Mucosa of descending colon (tissue), 3 donors: Measurements from ENCODE around the gene ELK3. TPM values are rescaled to one million over a fixed set of nuclear protein-coding genes. Genes with fewer than 3 reads are reported as not detected.

Experiments used
- ATAC-seq: fragments of 200-7000 bp; cut with Tn5 transposase; one replicate; pipeline ENCODE4 v1.9.1; 2020; ENCODE audit warnings: mild to moderate bottlenecking, moderate library complexity
- DNase-seq, 3 donors: peaks; one replicate each; pipeline ENCODE4 v3.0.0-alpha.2; 2020
- H3K36me3 ChIP-seq: fragments of 200-600 bp; one replicate; pipeline ENCODE4 v1.8.0; 2021; ENCODE audit warnings: low read depth, mild to moderate bottlenecking
- H3K4me1 ChIP-seq: fragments of 200-600 bp; one replicate; pipeline ENCODE4 v1.8.0; 2021; ENCODE audit warnings: low read depth, mild to moderate bottlenecking
- H3K4me3 ChIP-seq: fragments of 200-600 bp; one replicate; pipeline ENCODE4 v1.8.0; 2021; ENCODE audit warnings: mild to moderate bottlenecking
- H3K9me3 ChIP-seq: fragments of 200-600 bp; one replicate; pipeline ENCODE4 v1.8.0; 2021; ENCODE audit warnings: mild to moderate bottlenecking
- CTCF ChIP-seq: fragments of 200-600 bp; IDR thresholded peaks from one replicate; pipeline ENCODE4 v1.8.0; 2022; ENCODE audit warnings: antibody characterized with exemption, mild to moderate bottlenecking
- intact Hi-C, 2 donors: fragments of 100-400 bp; cut with DNase I in 1 of 2; cut with micrococcal nuclease in 1 of 2; formaldehyde crosslinking; loops; one replicate each; pipeline versions ENCODE4 v1.11.0 to v1.11.1; 2022; cut with DNase I, micrococcal nuclease
- total RNA-seq, 3 donors: library from RNA; stranded (reverse); fragmentation: NEBNext Ultra II Directional in 2 of 3; extraction: Animal tissue kit (Norgen Biotek cat#: 25700) in 2 of 3; gene quantifications; one replicate each; pipeline versions ENCODE4 v1.2.1 to v1.2.4, GENCODE V29; 2021 to 2023
- donor health status: DM: no; HTN: no; CAD: no; lungs with moderate emphysema.
- donor health status: DM: no; HTN: no; CAD: no.
- donor health status: DM: no; HTN: yes; CAD: no.

The ELK3 gene
- total RNA-seq, 3 donors from 2014 or later: 7.6 to 17.2 (median 12.0) TPM

- no peaks in the 10 kb centered on the region for H3K36me3 ChIP-seq
- intact Hi-C loops: no loop called here
- peaks cover 10% of the 10 kb centered on the region for H3K4me1 ChIP-seq
- no peak overlapping the region for H3K4me3 ChIP-seq
- no peaks in the 10 kb centered on the region for H3K9me3 ChIP-seq
- no peak for ATAC-seq
- no peak for TF ChIP-seq CTCF
- no peak for DNase-seq
Observed at GRCh38 chr12:96241431-96241830, 47.3 kb downstream of the ELK3 start.

- peaks cover 6% of the 10 kb centered on the region for H3K4me1 ChIP-seq
- no peaks in the 10 kb centered on the region for H3K9me3 ChIP-seq
- DNase-seq (peak in 1 of 3 donors; percentile 53), ATAC-seq (peak; percentile 81)
- no peak overlapping the region for H3K4me3 ChIP-seq
- H3K36me3 ChIP-seq: no peaks in the 10 kb centered on the region
- no peak for TF ChIP-seq CTCF
- intact Hi-C loops: no loop called here
Observed at GRCh38 chr12:96241846-96242256, 47.7 kb downstream of the ELK3 start.

- intact Hi-C loops: no loop called here
- peak; percentile 13 for ATAC-seq
- Histone ChIP-seq H3K4me1 (peaks cover 6% of the 10 kb centered on the region), H3K9me3 (no peaks in the 10 kb centered on the region), H3K36me3 (no peaks in the 10 kb centered on the region), H3K4me3 (no peak overlapping the region)
- DNase-seq: no peak
- no peak for TF ChIP-seq CTCF
Observed at GRCh38 chr12:96242597-96242996, 48.4 kb downstream of the ELK3 start.

GRCh38 chr12:96244826-96245225, 50.7 kb downstream of the ELK3 start:
- intact Hi-C loops: no loop called here
- no peaks in the 10 kb centered on the region for H3K36me3 ChIP-seq
- H3K4me3 ChIP-seq: no peak overlapping the region
- no peaks in the 10 kb centered on the region for H3K9me3 ChIP-seq
- DNase-seq: no peak
- peaks cover 2% of the 10 kb centered on the region for H3K4me1 ChIP-seq
- no peak for ATAC-seq
- TF ChIP-seq CTCF: no peak

- intact Hi-C loops: no loop called here
- Histone ChIP-seq H3K36me3 (no peaks in the 10 kb centered on the region), H3K4me1 (peaks cover 2% of the 10 kb centered on the region), H3K9me3 (no peaks in the 10 kb centered on the region), H3K4me3 (no peak overlapping the region)
- ATAC-seq (no peak), DNase-seq (no peak)
- no peak for TF ChIP-seq CTCF
Observed at GRCh38 chr12:96246926-96247505, 52.8 kb downstream of the ELK3 start.

- DNase-seq (no peak), ATAC-seq (no peak)
- no peak for TF ChIP-seq CTCF
- intact Hi-C loops: no loop called here
- Histone ChIP-seq H3K4me1 (no peaks in the 10 kb centered on the region), H3K36me3 (no peaks in the 10 kb centered on the region), H3K4me3 (no peak overlapping the region), H3K9me3 (no peaks in the 10 kb centered on the region)
Observed at GRCh38 chr12:96247563-96247962, 53.4 kb downstream of the ELK3 start.
